GM12874 (cell line): Measurements from ENCODE around the gene UBE2Q1.

Source experiments
- CTCF ChIP-seq: IDR thresholded peaks from 2 replicates; pipeline ENCODE4 v1.5.1; 2011; ENCODE audit warnings: low read depth, mild to moderate bottlenecking, control low read depth, low read length, moderate library complexity; ENCODE audit not compliant: insufficient read depth

The UBE2Q1 gene

GRCh38 chr1:154586641-154587040 is 28.2 kb upstream of the UBE2Q1 start:
- TF ChIP-seq CTCF = no peak

GRCh38 chr1:154586231-154586630 is 27.8 kb upstream of the UBE2Q1 start:
- TF ChIP-seq CTCF = no peak

DNA sequence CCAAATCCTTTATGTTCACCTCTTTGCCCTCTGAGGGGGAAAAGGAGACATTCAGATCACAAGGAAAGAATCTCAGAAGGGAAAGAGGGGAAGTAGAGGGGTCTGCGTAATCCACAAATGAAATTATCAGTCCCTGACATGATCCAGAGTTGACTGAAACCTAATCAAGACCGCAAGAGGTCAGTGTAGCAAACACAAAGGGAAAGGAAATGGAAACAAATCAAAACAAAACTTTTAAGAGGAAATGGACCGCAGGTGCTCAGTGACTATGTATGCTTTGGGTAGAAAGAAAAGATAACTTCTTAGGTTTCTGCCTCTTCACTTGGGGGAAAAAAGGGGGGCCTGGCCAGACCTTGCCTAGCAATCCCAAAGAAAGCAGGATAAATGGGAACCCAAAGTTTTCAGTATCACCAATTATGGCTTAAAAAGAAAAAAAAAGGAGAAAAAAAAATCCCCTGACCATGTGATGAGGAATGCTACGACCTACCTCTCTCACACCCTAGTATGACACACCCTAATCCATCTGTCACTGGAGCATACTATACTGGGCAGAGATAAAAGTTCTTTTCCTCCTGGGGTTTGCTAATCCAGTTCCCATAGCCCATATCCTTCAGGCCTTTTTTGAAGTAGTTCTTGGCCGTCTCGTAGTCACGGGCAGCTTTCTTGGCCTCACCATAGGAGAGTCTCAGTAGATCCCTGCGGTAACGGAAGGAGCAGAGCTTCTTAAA is 26.0 kb upstream of the UBE2Q1 start:
- no peak for TF ChIP-seq CTCF

GRCh38 chr1:154583773-154584172 is 25.3 kb upstream of the UBE2Q1 start:
- TF ChIP-seq CTCF = no peak

GRCh38 chr1:154582885-154583284 is 24.4 kb upstream of the UBE2Q1 start:
- no peak for TF ChIP-seq CTCF

GRCh38 chr1:154581766-154582165 is 23.3 kb upstream of the UBE2Q1 start:
- TF ChIP-seq CTCF = no peak

DNA sequence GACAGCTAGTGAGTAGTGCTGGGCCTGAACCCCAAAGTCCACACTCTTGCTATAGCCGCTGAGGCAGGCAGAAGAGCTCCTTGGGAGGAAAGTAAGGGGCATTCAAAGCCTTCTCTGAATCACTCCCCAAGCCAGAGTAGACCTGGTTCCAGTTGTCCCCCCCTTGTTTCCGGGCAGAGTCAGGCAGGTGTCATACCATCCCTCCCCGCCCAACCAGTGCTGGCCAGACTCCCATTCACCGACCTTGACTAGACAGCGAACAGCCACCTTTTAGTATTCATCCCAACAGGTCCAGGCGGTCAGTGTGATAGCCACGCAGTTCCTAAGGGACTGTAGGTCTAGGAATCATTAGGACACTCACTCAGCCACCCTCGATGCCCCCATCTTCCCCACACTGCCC is 20.9 kb upstream of the UBE2Q1 start:
- no peak for TF ChIP-seq CTCF

GRCh38 chr1:154578058-154578418 is 19.6 kb upstream of the UBE2Q1 start:
- no peak for TF ChIP-seq CTCF
